DMS 273 (cell line): Measurements from ENCODE around the gene DTX1.

Source experiments
- DNase-seq: peaks from one replicate; lab custom pipeline; 2025; ENCODE audit not compliant: unreplicated experiment; lab: John Stamatoyannopoulos, UW

The DTX1 gene

DNA sequence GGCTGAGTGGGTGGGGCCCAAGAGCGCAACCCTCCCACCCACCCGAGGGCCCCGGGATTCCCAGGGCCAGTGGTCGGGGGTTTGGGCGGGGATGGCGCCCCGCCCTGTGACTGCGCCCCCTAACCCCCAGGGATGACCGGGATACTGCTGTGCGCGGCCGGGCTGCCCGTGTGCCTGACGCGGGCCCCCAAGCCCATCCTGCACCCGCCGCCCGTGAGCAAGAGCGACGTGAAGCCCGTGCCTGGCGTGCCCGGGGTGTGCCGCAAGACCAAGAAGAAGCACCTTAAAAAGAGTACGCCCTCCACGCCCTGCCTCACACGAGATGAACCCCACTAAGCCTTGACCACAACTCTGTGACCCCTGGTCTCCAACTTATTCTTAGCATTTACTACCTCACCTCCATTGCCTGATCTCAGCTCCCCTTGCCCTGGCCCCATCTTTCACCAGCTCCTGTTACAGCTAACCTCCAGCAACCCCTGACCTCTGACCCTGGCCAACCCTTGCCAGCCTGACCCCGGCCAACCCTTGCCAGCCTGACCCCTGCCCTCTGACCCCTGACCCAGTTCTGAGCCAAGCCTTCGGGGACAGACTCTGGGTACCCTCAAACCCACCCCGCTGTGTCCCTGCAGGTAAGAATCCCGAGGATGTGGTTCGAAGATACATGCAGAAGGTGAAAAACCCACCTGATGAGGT lies 37.0 kb downstream of the DTX1 start:
- DNase-seq: no peak

DNA sequence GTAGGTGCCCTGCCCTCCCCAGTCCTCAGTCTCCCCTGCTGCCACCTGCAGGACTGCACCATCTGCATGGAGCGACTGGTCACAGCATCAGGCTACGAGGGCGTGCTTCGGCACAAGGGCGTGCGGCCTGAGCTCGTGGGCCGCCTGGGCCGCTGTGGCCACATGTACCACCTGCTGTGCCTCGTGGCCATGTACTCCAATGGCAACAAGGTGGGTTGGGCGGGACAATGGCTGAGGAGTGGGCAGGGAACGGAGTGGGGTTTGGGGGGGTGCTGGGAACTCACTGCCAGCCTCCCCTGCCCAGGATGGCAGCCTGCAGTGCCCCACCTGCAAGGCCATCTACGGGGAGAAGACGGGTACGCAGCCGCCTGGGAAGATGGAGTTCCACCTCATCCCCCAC lies 38.2 kb downstream of the DTX1 start:
- DNase-seq: no peak

DNA sequence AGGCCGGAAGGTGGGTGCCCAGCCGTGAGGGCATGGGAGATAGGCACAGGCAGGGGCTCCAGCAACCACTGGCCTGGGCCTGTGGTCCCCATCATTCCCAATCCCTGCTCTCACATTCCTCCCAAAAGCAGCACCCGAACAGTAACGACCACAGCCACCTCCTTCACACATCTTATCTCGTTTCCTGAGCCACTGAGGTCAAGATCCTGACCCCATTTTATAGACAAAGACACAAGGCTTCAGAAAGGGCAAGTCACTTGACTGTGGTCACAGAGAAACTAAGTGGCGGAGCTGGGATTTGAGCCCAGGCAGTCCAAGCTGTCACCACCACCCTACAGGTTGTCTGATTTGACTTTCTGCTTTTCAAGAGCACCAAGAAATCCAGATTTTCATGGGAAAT lies 38.9 kb downstream of the DTX1 start:
- no peak for DNase-seq

DNA sequence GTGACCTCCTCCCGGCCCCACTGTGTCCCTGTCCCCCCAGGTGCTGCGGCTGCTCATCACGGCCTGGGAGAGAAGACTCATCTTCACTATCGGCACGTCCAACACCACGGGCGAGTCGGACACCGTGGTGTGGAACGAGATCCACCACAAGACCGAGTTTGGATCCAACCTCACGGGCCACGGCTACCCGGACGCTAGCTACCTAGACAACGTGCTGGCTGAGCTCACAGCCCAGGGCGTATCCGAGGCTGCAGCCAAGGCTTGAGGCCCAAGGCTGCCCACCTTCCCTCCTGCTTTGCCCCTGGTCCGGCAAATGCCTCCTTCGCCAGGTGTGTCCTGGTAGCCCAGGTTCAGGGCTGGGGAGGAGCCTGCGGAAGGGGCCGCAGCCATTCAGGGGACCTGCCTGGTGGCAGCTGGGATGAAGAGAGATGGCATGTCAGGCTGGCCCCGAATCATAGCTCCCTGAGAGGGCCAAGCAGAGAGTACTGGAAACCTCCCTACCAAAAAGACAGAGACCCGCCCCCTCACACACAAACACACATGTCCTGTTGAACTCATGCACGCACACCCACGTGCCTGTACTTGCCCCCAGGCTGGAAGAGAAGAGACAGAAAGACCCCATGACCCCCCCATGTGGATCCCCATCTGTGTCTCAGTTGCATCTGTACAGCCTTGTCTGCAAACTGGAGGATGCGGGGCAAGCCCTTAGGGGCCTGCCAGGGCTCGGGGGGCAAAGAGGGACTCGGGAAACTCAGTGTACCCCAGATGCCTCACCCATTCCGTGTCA lies 40.3 kb downstream of the DTX1 start:
- DNase-seq: peak; percentile 16

DNA sequence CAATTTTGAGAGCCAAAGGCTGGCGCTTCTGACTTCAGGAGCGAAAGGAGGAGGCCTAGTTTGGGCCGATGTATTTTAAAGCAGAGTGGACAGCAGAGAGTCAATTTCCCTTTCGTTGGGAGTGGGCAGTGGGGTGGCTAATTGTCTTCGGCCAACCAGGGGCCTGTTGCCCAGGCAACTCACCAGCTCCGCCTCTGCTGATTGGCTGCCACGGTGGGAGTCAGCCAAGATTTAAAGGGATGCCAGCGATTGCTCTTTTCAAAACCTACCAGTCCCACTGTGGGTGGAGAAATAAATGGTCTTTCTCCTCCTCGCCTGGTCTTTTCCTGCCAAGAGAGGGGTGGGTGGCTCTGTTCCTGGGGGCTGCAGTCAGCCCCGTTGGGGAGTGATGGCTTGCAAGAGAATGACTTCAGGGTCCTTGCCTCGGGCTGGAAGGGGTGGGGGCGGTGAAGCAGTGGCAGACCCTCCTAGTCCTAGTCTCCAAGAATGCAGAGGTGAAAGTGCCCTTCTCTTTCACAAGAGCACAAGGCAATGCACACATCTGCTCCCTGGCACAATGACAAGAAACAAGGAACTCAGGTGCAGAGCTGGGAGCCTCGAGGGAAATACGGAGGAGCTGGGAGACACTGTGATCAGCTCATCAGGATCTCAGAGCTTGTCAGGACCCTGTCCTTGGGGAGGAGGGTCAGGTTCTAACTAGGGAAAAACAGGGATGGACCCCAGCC lies 41.3 kb downstream of the DTX1 start:
- DNase-seq: peak; percentile 84

DNA sequence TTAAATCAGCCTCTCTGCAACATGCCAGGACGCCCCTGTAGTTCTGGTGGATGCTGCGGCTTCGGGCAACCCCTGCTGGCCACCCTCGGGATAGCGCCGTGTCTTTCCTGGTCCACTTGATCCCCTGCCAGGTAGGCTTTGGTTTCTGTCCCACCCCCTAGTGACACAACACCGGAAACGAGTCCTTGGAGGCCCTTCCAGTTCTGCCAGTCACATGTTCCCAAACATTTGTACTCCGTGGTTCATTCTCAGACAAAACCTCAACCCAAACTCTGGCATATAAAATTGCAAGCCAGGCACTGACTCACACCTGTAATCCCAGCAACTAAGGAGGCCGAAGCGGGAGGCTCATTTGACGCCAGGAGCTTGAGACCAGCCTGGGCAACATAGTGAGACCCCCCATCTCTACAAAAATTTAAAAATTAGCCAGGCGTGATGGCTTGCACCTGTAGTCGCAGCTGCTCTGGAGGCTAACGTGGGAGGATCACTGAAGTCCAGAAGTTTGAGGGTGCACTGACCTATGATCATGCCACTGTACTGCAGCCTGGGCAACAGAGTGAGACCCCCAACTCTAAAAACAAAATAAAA lies 42.0 kb downstream of the DTX1 start:
- DNase-seq: peak; percentile 90

DNA sequence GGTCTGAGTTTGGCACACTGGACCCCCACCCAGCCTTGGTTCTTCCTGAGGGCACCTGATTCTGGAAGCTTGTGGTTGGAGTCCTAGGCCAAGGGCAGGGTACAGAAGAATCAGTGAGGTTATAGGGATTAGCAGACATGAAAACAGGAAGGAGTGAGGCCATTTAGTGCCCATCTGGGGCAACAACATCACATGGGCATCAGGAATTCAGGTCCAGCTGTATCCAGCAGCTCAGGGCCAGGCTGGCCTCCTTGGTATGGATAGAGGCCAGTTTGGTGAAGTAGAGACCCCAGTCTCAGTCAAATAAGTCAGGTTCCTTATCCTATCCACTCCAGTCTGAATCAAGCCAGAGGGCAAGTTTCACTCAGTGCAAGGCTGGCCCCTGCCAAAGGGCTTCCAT lies 42.8 kb downstream of the DTX1 start:
- DNase-seq: no peak

DNA sequence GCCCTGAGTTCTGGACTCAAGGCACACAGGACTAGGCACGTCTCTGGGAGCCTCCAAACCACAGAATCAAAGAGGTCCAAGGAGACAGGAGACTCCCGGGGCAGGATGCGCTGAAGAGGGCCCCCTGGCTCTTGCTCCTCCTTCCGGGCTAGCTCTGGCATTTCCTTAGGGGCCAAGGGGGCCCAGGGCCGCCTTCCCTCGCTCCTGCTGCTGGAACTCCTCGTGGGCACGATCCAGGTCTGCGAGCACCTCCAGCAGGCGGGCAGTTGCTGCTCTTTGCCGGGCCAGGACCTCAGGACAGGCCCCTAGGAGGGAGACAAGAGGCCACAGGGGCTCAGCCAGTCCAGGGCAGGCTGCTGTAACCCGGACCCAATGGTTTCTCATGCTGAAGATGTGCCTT lies 43.2 kb downstream of the DTX1 start:
- DNase-seq: no peak

DNA sequence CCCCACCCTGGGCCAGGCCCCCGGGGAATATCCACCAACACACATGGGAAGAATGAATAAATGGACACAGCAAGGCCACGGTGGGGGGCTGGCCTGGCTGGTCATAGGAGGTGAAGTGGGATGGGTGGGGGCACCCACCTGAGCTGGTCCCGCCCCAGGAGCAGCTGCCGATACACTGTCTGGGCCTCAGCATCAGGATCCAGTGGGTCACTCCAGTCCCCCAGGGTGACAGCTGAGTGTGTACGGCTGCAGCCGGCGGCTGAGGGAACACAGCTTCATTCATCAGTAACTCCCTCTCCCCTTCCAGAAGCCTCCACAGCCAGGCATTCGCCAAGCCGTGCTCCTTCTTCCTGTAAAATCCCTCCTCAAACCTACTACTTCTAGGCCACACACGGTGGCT lies 45.2 kb downstream of the DTX1 start:
- DNase-seq: no peak

DNA sequence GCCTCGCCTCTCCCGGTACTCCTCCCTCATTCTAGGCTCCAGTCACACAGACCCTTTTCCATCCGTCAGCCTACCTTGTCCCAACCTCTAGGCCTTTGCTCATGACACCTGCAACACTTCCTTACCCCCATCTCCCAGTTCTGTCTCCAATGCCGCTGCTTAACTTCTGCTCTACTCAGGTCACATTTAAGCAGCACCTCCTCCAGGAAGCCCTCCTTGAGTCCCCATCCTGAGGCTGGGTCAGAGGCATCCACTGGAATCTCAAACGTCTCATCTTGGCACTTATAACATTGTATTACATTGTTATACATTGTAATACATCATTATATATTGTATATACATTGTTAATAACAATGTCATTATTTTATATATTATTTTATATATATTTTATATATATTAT lies 46.3 kb downstream of the DTX1 start:
- no peak for DNase-seq

DNA sequence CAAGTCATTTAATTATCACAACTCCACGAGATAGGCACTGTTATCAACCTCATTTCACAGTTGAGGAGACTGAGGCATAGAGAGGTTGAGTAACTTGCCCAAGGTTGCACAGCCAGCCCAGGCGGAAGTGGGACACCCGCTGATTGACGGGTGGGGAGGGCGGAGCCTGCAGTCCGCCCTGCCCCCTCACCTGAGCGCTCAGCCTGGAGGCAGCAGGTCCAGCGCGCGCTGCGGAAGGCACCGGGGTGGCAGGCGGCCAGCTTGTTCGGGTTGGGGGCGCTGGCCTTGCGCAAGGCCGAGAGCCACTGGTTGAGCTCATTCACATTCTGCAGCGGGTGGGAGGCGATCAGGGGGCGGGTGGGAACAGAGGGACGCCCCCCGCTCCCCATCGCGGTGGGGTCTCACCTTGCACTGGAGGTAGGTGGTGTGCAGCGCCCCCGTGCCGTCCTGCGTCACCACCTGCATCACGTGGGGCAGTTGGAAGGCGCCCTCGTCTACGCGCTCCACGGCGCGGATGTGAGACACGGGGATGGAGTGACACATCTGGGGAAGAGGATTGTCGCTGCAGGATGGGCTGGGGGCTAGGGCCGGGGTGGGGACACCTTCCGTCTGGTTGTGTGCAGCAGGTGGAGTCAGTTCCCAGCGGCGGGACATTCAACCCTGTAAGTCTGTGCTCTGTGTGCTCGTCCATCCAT lies 47.4 kb downstream of the DTX1 start:
- DNase-seq: peak; percentile 35

DNA sequence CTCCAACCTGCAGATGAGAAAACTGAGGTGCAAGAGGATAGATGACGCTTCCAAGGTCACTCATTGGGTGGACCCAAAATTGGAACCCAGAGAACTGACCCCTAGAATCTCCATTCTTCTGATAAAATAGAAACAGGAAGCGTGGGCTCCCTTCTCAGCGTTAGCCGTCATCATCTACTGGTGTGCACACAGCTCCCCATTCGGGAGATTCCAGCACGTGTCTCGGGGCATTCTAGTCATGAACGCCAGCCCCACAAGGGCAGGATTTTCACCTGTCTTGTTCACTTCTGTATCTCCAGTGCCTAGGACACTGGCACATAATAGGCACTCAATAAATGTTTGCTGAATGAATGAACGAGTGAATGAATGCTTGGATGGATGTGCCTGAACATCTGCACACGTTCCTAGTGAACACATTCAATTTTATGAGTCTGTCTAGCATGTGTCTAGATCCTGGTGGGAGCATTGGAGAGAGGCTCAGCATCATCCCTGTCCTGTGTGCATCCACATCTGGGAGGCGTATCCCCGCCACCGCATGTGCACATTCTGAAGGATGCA lies 48.5 kb downstream of the DTX1 start:
- DNase-seq: no peak

DNA sequence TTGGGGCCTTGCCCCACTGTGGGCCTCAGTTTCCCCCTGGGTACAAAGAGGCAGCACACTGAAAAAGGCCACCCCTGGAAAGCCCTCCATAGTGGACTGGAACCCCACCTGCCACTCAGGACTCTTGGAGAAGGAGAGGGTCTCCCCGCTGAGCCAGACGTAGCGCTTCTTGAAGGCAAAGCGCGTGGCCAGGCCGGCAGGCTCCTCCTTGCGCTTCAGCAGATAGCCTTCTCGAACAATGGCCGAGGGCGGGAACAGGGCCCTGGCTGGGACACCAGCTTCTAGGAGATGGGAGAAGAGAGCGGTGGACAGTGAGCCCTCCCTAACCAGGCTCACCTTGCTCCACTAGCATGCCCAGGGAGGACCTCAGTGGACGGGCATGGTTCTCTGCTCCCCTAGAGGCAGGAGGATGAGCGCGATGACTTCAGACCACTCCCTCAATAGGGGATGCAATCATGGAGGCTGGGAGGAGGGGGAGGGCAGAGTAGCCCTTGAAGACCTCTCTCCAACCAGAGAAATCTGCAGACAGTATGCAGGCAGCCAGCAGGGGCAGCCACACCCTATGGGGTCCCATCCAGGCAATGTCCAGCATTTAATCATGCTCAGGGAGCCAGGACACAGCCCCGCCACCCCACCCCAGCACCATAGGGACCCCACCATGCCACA lies 49.2 kb downstream of the DTX1 start:
- no peak for DNase-seq

DNA sequence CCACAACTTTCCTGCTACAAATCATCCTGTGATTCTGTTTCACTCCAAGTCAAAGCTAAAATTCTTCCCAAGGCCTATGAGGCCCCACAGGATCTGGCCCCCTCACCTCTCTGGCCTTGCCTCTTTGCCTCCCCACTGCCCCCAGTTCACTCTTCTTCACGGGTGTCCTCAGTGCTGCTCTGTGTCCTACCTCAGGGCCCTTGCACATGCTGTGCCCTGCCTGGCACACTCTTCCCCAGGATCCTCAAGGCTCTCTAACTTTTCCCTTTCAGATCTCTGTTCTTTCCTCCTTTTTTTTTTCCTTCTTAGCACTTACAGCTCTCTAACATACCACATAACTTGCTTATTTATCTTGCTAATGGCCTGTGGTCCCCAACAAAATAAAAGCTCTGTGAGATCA lies 49.8 kb downstream of the DTX1 start:
- DNase-seq: no peak

DNA sequence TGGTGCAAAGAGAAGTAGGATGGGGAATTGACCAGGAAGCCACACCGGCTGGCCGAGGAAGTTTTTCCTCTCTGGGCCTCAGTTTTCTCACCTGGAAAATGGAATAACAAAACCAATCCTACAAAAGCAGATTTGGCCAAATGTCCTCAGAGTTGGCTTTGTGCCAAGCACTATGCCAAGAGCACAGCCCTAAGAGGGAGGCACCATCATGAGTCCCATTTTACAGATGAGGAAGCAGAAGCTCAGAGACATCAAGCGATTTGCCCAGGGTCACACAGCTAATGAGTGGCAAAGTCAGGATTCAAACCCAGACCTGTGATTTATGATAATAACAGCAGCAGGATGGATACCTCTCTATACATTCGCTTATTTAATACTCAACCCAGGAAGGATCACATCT lies 51.8 kb downstream of the DTX1 start:
- no peak for DNase-seq

DNA sequence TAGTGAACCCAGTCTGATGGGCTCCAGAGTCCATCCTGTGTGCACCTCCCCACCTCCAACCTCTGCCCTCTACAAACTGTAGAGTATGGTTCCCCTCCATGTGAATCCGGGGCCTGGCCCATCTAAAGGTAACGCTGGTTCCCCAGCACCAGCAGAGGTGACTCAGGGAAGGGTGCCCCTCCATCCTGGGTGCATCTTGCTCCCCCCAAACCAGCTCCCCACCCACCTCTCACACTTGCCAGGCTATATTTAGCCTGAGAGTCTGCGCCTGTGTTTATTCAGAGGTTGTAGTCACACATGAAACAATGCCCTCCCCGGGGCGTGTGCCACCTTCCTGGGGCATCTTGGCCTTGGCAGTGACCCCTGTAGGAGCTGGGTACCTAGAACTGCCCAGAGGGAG lies 52.8 kb downstream of the DTX1 start:
- DNase-seq: no peak

DNA sequence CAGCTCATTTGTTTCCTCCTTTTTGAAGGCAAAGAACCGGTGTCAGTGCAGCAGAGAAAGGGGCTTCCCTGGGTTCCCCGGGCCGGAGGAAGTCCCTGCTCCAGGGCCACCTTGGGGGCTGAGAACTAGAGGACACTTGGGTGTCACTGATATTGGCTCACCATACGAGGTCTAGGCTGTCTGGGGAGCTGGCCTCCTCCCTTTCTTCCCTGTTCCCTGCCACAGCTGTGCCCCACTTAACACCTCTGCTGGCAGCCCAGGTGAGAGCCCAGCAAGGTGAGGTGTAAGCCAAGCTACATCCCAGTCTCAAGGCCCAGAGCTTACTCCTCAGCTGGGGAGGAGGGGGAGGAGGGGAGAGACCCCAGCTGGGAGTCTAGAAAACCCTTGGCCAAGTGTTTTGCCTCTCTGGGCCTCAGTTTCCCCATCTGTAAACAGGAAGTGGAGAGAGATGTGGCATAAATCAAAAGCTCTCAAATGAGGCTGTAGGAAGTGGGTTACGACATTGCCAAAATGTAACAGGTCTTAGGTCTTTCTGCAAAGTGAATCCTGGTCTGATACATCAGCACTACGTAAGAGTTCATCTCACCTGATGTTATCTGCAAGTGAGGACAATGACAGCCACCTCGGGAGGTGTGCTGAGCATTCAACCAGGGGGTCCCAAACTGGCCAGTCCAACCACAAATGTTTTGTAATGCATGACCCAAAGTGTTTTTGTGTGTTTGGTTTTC lies 53.5 kb downstream of the DTX1 start:
- DNase-seq: no peak

DNA sequence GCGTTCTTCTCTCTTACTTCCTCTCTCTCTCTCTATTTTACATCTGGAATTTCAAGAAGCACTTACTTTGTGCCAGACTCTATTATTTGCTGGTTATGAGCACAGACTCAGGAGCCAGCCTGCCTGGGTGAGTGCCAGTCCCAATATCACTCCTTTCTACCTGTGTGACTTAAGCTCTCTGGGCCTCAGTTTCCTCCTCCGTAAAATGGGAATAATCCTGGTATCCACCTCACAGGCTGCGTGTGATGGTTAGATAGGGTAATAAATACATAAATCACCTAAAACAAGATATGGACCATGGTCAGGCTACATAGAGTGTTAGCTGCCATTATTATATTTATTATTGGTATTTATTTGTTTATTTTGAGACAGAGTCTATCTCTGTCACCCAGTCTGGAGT lies 54.7 kb downstream of the DTX1 start:
- no peak for DNase-seq

DNA sequence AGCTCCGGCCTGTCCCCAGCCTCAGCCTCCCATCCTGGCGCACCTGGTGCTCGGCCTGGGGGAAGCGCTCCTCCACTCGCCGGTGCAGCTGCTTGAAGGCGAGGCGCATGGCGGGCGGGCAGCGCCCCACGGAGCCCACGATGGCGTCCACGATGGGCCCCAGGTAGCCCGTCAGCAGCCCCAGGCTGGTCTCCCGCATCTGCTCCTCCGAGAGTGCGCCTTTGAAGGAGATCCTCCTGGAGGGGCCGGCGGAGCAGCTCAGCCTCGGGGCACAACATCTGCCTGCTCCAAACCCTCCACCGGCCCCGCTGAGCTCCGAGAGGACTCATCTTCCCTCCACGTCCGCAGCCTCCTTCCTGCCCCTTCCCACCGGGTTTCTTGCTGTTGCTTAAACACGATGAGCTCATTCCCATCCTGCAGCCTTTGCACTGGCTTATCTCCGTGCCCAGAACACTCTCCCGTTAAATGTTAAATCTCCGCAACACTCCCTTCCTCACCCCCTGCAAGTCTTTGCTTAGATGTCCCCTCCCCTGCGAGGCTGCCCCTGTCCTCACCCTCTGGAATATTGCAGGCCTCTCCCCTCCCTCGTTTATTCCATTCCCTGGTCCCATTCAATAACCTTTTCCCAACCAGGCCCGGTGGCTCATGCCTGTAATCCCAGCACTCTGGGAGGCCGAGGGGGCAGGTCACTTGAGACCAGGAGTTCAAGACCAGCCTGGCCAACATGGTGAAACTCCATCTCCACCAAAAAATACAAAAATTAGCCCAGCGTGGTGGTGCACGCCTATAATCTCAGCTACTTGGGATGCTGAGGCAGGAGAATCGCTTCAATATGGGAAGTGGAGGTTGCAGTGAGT lies 55.7 kb downstream of the DTX1 start:
- DNase-seq: no peak
